Mesendoderm (in vitro differentiated cells): ENCODE data around the gene SLAMF8.

ENCODE experiments used
- DNase-seq: peaks from one replicate; pipeline ENCODE4 v3.0.0; 2013
- H2AK5ac ChIP-seq: 2 replicates; pipeline ENCODE4 v1.6.1; 2013; ENCODE audit warnings: low read length, inconsistent platforms
- H2BK120ac ChIP-seq: 2 replicates; pipeline ENCODE4 v1.6.1; 2013; ENCODE audit warnings: low read depth, mild to moderate bottlenecking, low read length, moderate library complexity, mixed read lengths
- H2BK15ac ChIP-seq: replicated peaks from 2 replicates; pipeline ENCODE4 v1.6.1; 2013; ENCODE audit warnings: low read depth, mild to moderate bottlenecking, moderate library complexity
- H2BK5ac ChIP-seq: 2 replicates; pipeline ENCODE4 v1.6.1; 2013; ENCODE audit warnings: low read length, inconsistent platforms
- H3K18ac ChIP-seq: 2 replicates; pipeline ENCODE4 v1.6.1; 2013; ENCODE audit warnings: mild to moderate bottlenecking, low read length, mixed read lengths
- H3K23ac ChIP-seq: one replicate; pipeline ENCODE4 v1.6.1; 2013; ENCODE audit warnings: low read length
- H3K27ac ChIP-seq: 2 replicates; pipeline ENCODE4 v1.5.1; 2013; ENCODE audit warnings: low read depth, mild to moderate bottlenecking, inconsistent platforms, low read length, moderate library complexity
- H3K27me3 ChIP-seq: 2 replicates; pipeline ENCODE4 v1.6.1; 2013; ENCODE audit warnings: low read length, control low read depth, mild to moderate bottlenecking, inconsistent platforms; ENCODE audit not compliant: insufficient read depth, poor library complexity
- H3K36me3 ChIP-seq: 2 replicates; pipeline ENCODE4 v1.6.1; 2013; ENCODE audit warnings: low read length, inconsistent platforms; ENCODE audit not compliant: control insufficient read depth, insufficient read depth
- H3K4ac ChIP-seq: one replicate; pipeline ENCODE4 v1.6.1; 2013; ENCODE audit warnings: low read depth, mild to moderate bottlenecking, low read length, moderate library complexity
- H3K4me1 ChIP-seq: 2 replicates; pipeline ENCODE4 v1.6.1; 2013; ENCODE audit warnings: low read depth, low read length, inconsistent platforms; ENCODE audit not compliant: control insufficient read depth
- H3K4me2 ChIP-seq: 2 replicates; pipeline ENCODE4 v1.6.1; 2013; ENCODE audit warnings: low read length
- H3K4me3 ChIP-seq: 2 replicates; pipeline ENCODE4 v1.5.1; 2013; ENCODE audit warnings: mild to moderate bottlenecking, low read length
- H3K56ac ChIP-seq: one replicate; pipeline ENCODE4 v1.6.1; 2013; ENCODE audit warnings: low read length
- H3K79me1 ChIP-seq: 2 replicates; pipeline ENCODE4 v1.6.1; 2013; ENCODE audit warnings: low read length, inconsistent platforms
- H3K79me2 ChIP-seq: 2 replicates; pipeline ENCODE4 v1.6.1; 2013; ENCODE audit warnings: mild to moderate bottlenecking, low read length; ENCODE audit not compliant: control insufficient read depth, insufficient read depth
- H3K9ac ChIP-seq: 2 replicates; pipeline ENCODE4 v1.6.1; 2013; ENCODE audit warnings: low read length, inconsistent platforms
- H4K5ac ChIP-seq: one replicate; pipeline ENCODE4 v1.6.1; 2013; ENCODE audit warnings: low read length
- H4K8ac ChIP-seq: one replicate; pipeline ENCODE4 v1.6.1; 2013; ENCODE audit warnings: low read depth, mild to moderate bottlenecking, control low read depth, low read length, moderate library complexity
- WGBS: extraction: QIAGEN DNeasy Blood & Tissue Kit; methylation state at CpG from one replicate; pipeline ENCODE4 v1.1.7; 2013; ENCODE audit warnings: low lambda C conversion rate, missing lambda C conversion rate; ENCODE audit not compliant: insufficient coverage; ENCODE audit errors: extremely low coverage; 5-methylcytosine and 5-hydroxymethylcytosine counted together

SLAMF8 gene

GRCh38 chr1:159843459-159843858, 16.8 kb downstream of the SLAMF8 start:
- no peak for DNase-seq
- no peaks in the 10 kb centered on the region for H3K4me1 ChIP-seq
- no peaks in the 10 kb centered on the region for H3K27me3 ChIP-seq
- H3K4ac ChIP-seq: no peak overlapping the region
- H2BK5ac ChIP-seq: no peak overlapping the region
- H3K18ac ChIP-seq: no peak overlapping the region
- H3K36me3 ChIP-seq: no peaks in the 10 kb centered on the region
- WGBS: no CpG with 5 or more reads among the region's 4 CpGs
- no peak overlapping the region for H3K23ac ChIP-seq
- no peak overlapping the region for H3K9ac ChIP-seq
- H4K8ac ChIP-seq: no peak overlapping the region
- no peak overlapping the region for H4K5ac ChIP-seq
- no peak overlapping the region for H3K4me3 ChIP-seq
- no peak overlapping the region for H2BK120ac ChIP-seq
- no peak overlapping the region for H3K4me2 ChIP-seq
- H3K56ac ChIP-seq: no peak overlapping the region
- no peak overlapping the region for H2BK15ac ChIP-seq
- H3K27ac ChIP-seq: no peak overlapping the region
- H3K79me2 ChIP-seq: no peaks in the 10 kb centered on the region
- no peaks in the 10 kb centered on the region for H3K79me1 ChIP-seq
- H2AK5ac ChIP-seq: no peak overlapping the region

GRCh38 chr1:159845751-159846629, 19.3 kb downstream of the SLAMF8 start:
- WGBS: no CpG with 5 or more reads among the region's 13 CpGs
- H4K5ac ChIP-seq: no peak overlapping the region
- no peak for DNase-seq
- H2BK5ac ChIP-seq: no peak overlapping the region
- no peak overlapping the region for H3K18ac ChIP-seq
- no peak overlapping the region for H3K9ac ChIP-seq
- H3K4me1 ChIP-seq: no peaks in the 10 kb centered on the region
- H3K4ac ChIP-seq: no peak overlapping the region
- no peak overlapping the region for H3K4me2 ChIP-seq
- no peak overlapping the region for H3K4me3 ChIP-seq
- no peak overlapping the region for H2BK120ac ChIP-seq
- H3K27ac ChIP-seq: no peak overlapping the region
- H3K27me3 ChIP-seq: no peaks in the 10 kb centered on the region
- no peak overlapping the region for H4K8ac ChIP-seq
- H3K23ac ChIP-seq: no peak overlapping the region
- no peaks in the 10 kb centered on the region for H3K79me1 ChIP-seq
- H2AK5ac ChIP-seq: no peak overlapping the region
- no peak overlapping the region for H2BK15ac ChIP-seq
- no peak overlapping the region for H3K56ac ChIP-seq
- H3K79me2 ChIP-seq: no peaks in the 10 kb centered on the region
- H3K36me3 ChIP-seq: no peaks in the 10 kb centered on the region

GRCh38 chr1:159847231-159847630, 20.6 kb downstream of the SLAMF8 start:
- Histone ChIP-seq H2AK5ac (no peak overlapping the region), H3K4me3 (no peak overlapping the region), H2BK5ac (no peak overlapping the region), H3K56ac (no peak overlapping the region), H3K23ac (no peak overlapping the region), H3K9ac (no peak overlapping the region), H3K18ac (no peak overlapping the region), H3K4ac (no peak overlapping the region), H3K4me1 (no peaks in the 10 kb centered on the region), H4K8ac (no peak overlapping the region), H3K79me2 (no peaks in the 10 kb centered on the region), H2BK120ac (no peak overlapping the region), H3K4me2 (no peak overlapping the region), H3K27me3 (no peaks in the 10 kb centered on the region), H3K36me3 (no peaks in the 10 kb centered on the region), H2BK15ac (no peak overlapping the region), H3K79me1 (no peaks in the 10 kb centered on the region), H4K5ac (no peak overlapping the region), H3K27ac (no peak overlapping the region)
- WGBS: no CpG with 5 or more reads among the region's 4 CpGs
- no peak for DNase-seq

GRCh38 chr1:159848326-159848725, 21.7 kb downstream of the SLAMF8 start:
- WGBS: no CpG with 5 or more reads among the region's 3 CpGs
- Histone ChIP-seq H3K4me2 (no peak overlapping the region), H3K9ac (no peak overlapping the region), H3K79me2 (no peaks in the 10 kb centered on the region), H4K8ac (no peak overlapping the region), H4K5ac (no peak overlapping the region), H3K27ac (no peak overlapping the region), H3K36me3 (no peaks in the 10 kb centered on the region), H3K56ac (no peak overlapping the region), H3K4ac (no peak overlapping the region), H3K27me3 (no peaks in the 10 kb centered on the region), H3K4me3 (no peak overlapping the region), H2BK5ac (no peak overlapping the region), H3K23ac (no peak overlapping the region), H2BK15ac (no peak overlapping the region), H3K79me1 (no peaks in the 10 kb centered on the region), H2AK5ac (no peak overlapping the region), H2BK120ac (no peak overlapping the region), H3K18ac (no peak overlapping the region), H3K4me1 (no peaks in the 10 kb centered on the region)
- no peak for DNase-seq

GRCh38 chr1:159849626-159850366, 23.1 kb downstream of the SLAMF8 start:
- Histone ChIP-seq H3K27me3 (no peaks in the 10 kb centered on the region), H3K9ac (no peak overlapping the region), H3K27ac (no peak overlapping the region), H3K4me3 (no peak overlapping the region), H4K5ac (no peak overlapping the region), H3K23ac (peak overlapping the region; percentile 66), H4K8ac (no peak overlapping the region), H2BK120ac (no peak overlapping the region), H2BK15ac (no peak overlapping the region), H3K56ac (no peak overlapping the region), H3K4ac (no peak overlapping the region), H3K79me2 (no peaks in the 10 kb centered on the region), H3K36me3 (no peaks in the 10 kb centered on the region), H3K79me1 (no peaks in the 10 kb centered on the region), H3K4me2 (no peak overlapping the region), H3K18ac (no peak overlapping the region), H2BK5ac (no peak overlapping the region), H3K4me1 (no peaks in the 10 kb centered on the region), H2AK5ac (no peak overlapping the region)
- no peak for DNase-seq
- no CpG with 5 or more reads among the region's 2 CpGs for WGBS
